Measurements from ENCODE around the gene FHIT.

- no peak for TF ChIP-seq REST (IDR thresholded peaks at IDR 0.05)
- no peak for TF ChIP-seq GABPA (IDR thresholded peaks at IDR 0.05 in 1 of 2, conservative IDR thresholded peaks at IDR 0.05 in 1 of 2)
- TF ChIP-seq YY1 (IDR thresholded peaks at IDR 0.05): no peak
- no peak for TF ChIP-seq CTCF (IDR thresholded peaks at IDR 0.05; ENCODE audit: low read depth, low read length, missing input control)
- no peak for TF ChIP-seq SP1 (IDR thresholded peaks at IDR 0.05)
- TF ChIP-seq RAD21 (IDR thresholded peaks at IDR 0.05): no peak
- no peak for TF ChIP-seq ZBTB33 (IDR thresholded peaks at IDR 0.05)
- TF ChIP-seq EGR1 (IDR thresholded peaks at IDR 0.05; ENCODE audit: low read depth in 2 of 2): no peak
- TF ChIP-seq TAF1 (conservative IDR thresholded peaks at IDR 0.05): no peak
Measured at GRCh38 chr3:59782664-59783063, 1468.6 kb downstream of the FHIT start.

Data from liver (tissue), 3 donors.